GM19239 (cell line): Measurements from ENCODE around the gene ADAP1.

Source experiments
- DNase-seq: peaks from one replicate; pipeline ENCODE4 v3.0.0; 2011; ENCODE audit warnings: low spot score; ENCODE audit not compliant: insufficient read length
- FAIRE-seq: peaks from 2 replicates; lab custom pipeline; 2011; peaks lifted over from hg19 to GRCh38; lab: Jason Lieb, UNC

ADAP1 gene

DNA sequence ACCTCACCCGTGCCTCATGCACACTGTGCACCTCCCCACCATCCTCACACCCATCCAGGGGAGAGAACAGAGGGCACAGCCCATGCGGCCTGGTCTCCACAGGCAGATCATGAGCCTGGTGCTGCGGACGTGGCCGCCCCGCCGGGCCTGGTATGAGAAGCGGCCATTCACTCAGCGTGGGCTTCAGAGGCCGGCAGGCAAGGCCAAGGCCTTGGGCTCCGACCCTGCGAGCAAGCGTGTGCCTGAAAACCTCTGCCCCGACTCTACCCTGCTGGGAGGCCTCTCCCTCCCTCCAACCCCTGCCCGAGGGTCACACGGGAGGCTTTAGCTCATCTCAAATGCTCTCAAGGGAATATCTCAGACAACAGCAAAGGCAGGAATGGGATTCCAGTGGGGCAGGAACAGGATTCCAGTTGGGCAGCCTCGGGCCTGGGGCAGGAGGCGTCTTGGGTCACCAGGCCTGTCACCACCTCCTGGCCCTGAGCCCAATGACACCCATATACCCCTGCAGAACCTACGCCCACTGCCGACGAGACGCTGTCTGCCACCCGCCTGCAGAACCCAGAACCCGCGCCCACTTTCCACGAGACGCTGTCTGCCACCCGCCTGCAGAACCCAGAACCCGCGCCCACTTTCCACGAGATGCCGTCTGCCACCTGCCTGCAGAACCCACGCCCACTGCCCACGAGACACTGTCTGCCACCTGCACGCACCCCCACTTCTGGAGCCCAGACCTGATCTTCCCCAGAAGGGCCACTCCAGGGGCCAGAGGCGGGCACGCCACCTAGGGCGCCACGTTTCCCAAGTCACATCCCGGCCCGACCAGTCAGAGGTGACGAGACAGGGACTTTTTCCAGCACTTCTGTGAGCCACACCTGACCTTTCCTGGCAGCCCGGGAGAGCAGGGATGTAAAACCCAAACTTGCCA is 38.9 kb downstream of the ADAP1 start:
- DNase-seq (no peak), FAIRE-seq (no peak)

GRCh38 chr7:914521-915194 is 39.8 kb downstream of the ADAP1 start:
- DNase-seq (no peak), FAIRE-seq (no peak)

DNA sequence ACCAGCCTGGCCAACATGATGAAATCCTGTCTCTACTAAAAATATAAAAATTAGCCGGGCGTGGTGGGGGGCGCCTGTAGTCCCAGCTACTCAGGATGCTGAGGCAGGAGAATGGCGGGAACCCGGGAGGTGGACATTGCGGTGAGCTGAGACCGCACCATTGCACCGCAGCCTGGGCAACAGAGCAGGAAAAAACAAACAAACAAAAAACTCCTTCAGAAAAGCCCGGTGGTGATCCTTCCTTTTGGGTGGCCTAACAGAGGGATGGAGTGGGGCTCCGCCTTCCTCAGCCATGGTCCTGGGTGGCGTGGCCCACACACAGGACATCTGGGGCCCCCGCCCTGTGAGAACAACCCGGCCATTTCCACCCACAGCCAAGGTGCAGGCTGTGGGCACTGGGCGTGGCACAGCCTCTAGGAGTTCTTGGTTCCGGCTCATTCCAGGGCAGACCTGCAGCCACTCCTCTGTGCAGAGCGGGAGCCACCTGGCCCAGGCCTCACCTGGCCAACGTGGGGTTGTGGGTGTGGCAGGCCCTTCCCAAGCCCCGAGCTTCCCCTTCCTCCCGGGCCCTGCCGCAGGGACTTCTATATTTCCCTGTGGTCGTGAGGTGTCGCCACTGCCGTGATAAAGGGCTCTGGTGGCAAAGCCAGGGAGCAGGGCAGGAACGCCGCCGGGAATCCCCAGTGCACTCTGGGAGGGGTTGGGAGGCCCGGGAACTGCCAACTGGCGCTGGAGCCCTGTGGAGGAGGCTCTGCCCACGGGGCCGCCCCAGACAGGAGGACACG is 40.6 kb downstream of the ADAP1 start:
- DNase-seq (no peak), FAIRE-seq (no peak)

- FAIRE-seq = no peak
- no peak for DNase-seq
Observed at GRCh38 chr7:911791-912480, 42.5 kb downstream of the ADAP1 start.

- FAIRE-seq (no peak), DNase-seq (no peak)
Observed at GRCh38 chr7:910931-911431, 43.5 kb downstream of the ADAP1 start.

DNA sequence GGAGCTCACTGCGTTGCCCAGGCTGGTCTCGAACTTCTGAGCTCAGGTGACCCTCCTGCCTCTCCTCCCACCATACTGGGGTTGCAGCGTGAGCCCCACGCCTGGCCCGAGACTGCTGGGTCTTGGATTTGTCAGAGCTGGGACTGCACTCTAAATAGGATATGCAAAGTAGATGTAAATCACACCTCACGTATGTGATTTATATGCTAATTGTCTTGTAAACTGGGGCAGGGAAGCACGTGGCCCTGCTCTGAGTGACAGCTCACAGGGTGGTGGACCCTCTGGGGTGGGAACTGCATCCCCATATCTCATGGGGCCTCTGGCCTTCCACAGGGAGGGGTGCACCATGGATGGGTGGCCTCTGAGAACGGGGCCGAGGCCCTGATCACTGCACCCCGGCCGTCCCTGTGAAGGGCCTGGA is 44.0 kb downstream of the ADAP1 start:
- no peak for FAIRE-seq
- peak; percentile 43 for DNase-seq

DNA sequence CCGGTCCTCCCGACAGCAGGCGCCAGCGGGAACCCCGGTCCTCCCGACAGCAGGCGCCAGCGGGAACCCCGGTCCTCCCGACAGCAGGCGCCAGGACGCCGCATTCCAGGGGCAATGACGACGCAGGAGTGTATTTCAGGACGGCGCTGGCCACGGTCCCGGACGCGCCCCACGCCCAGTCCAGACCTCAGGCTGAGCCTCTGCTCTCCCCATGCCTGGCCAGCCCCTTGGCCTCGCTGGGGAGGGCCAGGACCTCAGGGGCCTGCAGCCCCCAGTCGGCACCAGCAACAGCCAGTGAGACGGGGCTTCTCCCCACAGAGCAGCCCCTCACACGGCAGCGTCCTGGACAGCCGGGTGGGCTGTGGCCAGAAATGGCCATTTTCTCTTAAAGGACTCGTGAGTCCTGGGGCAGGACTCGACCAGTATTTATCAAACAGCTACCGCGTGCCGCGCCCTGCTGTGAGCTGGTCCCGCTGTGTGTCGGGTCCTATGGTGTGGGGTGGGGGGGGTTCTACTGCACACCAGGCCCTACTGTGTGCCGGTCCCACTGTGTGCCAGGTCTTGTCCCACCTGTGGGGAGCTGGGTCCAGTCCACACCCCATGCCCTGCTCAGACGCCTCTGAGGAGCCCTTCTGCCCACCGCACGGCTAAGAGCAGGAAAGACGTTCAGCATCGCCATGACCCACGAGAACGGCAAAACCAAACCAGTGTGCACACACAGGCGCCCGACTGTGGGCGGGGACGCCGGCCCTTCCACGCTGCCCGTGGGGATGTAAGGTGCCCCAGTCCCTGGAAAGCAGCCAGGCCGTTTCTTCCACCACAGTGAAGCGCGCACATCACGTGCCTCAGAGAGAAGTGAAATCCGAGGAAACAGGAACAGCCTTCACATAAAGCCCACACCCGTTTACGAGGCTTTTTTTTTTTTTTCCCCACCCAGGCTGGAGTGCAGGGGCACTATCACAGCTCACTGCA is 44.8 kb downstream of the ADAP1 start:
- DNase-seq = peak; percentile 59
- peak; percentile 83 for FAIRE-seq

DNA sequence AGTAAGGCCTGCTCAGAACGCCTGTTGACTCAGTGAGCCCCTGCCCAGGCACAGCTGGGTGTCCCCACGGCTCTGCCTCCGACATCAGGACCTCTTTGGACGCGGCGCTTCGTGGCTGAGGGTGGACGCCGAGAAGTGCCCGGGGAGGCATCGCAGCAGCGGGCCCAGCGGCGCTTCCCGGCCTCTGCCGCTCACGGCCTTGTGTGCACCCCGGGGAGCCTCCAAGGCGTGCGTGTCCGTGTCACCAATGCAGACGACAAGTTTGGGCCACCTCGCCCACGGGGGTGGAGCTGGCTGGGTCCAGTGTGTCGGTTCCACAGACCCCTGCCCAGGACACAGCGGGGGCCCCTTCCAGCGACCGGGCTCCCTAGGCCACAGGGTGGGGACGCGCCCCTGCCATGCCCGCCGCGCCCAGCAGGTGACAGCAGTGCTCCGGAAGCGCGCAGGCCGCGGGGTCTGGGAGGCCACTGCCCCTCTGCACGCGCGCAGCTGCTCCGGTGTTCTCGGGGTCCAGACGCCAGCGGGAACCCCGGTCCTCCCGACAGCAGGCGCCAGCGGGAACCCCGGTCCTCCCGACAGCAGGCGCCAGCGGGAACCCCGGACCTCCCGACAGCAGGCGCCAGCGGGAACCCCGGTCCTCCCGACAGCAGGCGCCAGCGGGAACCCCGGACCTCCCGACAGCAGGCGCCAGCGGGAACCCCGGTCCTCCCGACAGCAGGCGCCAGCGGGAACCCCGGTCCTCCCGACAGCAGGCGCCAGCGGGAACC is 45.7 kb downstream of the ADAP1 start:
- DNase-seq (peak; percentile 86), FAIRE-seq (peak; percentile 69)

DNA sequence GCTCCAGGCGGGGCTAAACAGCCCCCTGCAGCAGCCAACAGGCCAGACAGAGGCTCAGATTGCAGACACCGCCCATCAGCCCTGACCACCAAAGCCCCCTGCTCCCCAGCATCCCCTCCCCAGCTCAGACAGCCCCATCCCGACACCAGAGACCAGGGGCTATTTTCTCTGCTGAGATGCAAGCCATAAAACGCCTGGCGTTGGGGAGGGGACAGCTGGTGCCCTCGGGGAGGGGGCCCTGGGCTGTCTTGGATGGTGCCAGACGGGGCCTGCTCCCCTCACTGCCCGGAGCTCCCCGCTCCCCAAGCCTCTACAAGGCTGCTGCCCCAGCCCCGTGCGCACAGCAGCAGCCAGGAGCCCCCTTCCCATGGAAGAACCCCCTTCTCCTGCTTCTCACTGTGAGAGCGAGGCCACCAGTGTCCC is 46.3 kb downstream of the ADAP1 start:
- DNase-seq (no peak), FAIRE-seq (no peak)

GRCh38 chr7:907158-907980 is 47.1 kb downstream of the ADAP1 start:
- DNase-seq = no peak
- FAIRE-seq = no peak

DNA sequence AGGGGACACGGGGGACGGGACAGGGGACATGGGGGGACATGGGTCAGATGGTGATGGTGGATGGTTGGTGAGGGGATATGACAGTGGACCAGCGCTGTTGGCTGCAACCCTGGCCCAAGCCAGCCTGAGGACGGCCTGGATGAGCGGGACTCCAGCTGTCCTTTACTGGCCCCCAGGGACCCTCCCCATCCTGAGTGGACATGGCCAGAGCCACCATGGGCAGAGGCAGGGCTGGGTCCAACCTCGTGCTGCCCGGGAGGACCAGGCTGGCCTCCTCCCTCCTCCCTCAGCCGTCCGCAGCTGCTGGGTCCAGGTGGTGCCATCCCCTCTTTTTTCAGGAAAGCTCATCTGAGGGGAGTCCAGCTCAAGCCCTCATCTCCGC is 47.7 kb downstream of the ADAP1 start:
- DNase-seq (no peak), FAIRE-seq (no peak)

- FAIRE-seq (no peak), DNase-seq (no peak)
Observed at GRCh38 chr7:904847-905246, 49.6 kb downstream of the ADAP1 start.

- DNase-seq (no peak), FAIRE-seq (no peak)
Observed at GRCh38 chr7:903921-904755, 50.3 kb downstream of the ADAP1 start.

DNA sequence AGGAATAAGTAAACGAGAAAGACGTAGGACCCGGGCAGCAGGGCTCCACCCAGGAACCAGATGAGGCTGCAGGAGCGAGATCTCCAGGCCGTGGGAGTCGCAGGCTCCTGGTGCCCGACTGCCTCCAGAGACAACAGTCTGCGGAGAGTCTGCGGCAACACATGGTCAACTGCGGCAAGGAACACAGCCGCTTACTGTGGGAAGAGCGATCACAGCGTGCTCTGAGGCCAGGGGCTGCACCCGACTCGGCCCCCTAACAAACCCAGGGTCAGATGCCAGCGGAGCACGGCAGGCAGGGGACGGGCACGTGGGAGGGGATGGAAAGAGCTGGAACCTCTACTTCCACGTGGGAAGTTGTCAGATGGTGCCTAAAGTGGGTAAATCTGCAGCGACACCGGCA is 51.5 kb downstream of the ADAP1 start:
- no peak for FAIRE-seq

DNA sequence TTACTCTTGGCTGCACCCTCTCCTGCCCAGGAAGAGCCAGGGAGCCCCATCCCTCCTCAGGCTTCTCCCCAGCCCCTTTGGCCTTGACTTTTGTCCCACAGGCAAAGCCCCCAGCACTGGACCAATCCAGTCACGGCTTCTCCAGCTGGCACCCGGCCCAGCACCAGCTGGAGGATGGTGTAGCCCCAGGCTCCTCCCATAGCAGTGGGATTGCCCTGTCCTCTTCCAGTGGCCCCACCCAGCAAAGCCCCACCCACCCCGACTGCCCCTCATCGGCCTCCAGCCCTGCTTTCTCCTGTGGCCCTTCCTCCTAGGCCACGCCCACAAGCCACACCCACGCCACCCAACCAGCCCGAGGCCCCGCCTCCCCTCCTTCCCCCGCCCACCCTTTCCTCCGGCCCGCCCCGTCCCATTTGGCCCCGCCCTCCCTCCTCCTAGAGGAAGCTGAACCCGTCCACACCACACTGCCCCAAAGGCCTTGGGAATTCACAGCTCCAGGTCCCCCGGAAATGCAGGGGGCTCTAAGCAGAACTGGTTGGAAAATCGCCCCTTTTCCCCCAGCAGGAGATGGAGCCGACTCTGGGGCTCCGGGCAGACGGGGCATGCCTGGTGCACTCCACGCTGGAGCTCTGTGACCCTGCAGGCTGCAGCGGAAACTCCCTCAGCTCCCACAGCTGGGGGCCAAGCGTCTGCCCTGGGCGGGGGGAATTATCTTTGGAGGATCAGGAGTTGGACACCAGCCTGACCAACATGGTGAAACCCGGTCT is 52.9 kb downstream of the ADAP1 start:
- DNase-seq (peak; percentile 89), FAIRE-seq (no peak)

More for the DNA sequence above, 51.5 kb downstream of the ADAP1 start:
- no peak for DNase-seq

DNA sequence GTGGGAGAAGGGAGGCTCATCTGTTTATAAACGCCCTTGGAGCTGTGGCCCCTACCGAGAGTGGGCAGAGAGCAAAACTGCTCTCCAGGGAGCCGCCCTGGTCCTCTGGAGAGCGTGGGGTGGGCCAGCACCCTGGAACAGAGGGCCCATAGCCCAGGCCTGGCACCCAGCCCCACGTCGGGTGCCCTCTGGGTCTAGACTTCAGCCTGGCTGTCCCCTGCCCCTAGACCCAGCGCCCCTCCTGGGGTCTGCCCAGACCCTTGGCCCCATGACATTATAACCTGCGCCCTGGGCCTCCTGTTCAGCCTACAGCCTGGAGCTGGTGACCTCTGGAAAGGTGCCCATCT is 53.5 kb downstream of the ADAP1 start:
- DNase-seq (no peak), FAIRE-seq (no peak)
